H9 (cell line): ENCODE data around the gene LY6G5C. TPM values are rescaled to one million over a fixed set of nuclear protein-coding genes. Genes with fewer than 3 reads are reported as not detected.

ENCODE experiments used
- DNase-seq: peaks from one replicate; pipeline ENCODE4 v3.0.0-alpha.2; 2017
- H2AFZ ChIP-seq: one replicate; pipeline ENCODE4 v1.6.1; 2013; ENCODE audit warnings: mild to moderate bottlenecking, low read length, control low read depth, moderate library complexity
- H2AK5ac ChIP-seq: 2 replicates; pipeline ENCODE4 v1.6.1; 2013; ENCODE audit warnings: low read length, control low read depth, mixed read lengths; ENCODE audit not compliant: insufficient read length
- H2BK120ac ChIP-seq: one replicate; pipeline ENCODE4 v1.6.1; 2013; ENCODE audit warnings: low read depth, mild to moderate bottlenecking, low read length, control low read depth, inconsistent platforms; ENCODE audit not compliant: poor library complexity, severe bottlenecking
- H2BK12ac ChIP-seq: 2 replicates; pipeline ENCODE4 v1.6.1; 2013; ENCODE audit warnings: low read length, control low read depth, mixed read lengths, low read depth; ENCODE audit not compliant: insufficient read length
- H2BK15ac ChIP-seq: 2 replicates; pipeline ENCODE4 v1.6.1; 2013; ENCODE audit warnings: low read depth, low read length, control low read depth
- H2BK20ac ChIP-seq: one replicate; pipeline ENCODE4 v1.6.1; 2013; ENCODE audit warnings: low read depth, mild to moderate bottlenecking, low read length, control low read depth, inconsistent platforms; ENCODE audit not compliant: poor library complexity, severe bottlenecking
- H2BK5ac ChIP-seq: 2 replicates; pipeline ENCODE4 v1.6.1; 2013; ENCODE audit warnings: low read length, control low read depth, mixed read lengths; ENCODE audit not compliant: insufficient read length
- H3K14ac ChIP-seq: 2 replicates; pipeline ENCODE4 v1.6.1; 2013; ENCODE audit warnings: low read length, control low read depth; ENCODE audit not compliant: insufficient read depth
- H3K18ac ChIP-seq: 2 replicates; pipeline ENCODE4 v1.6.1; 2013; ENCODE audit warnings: low read depth, mild to moderate bottlenecking, mixed read lengths, low read length, control low read depth; ENCODE audit not compliant: insufficient read length
- H3K23ac ChIP-seq: 2 replicates; pipeline ENCODE4 v1.6.1; 2013; ENCODE audit warnings: low read length, control low read depth, mixed read lengths, low read depth; ENCODE audit not compliant: insufficient read length
- H3K23me2 ChIP-seq: 2 replicates; pipeline ENCODE4 v1.6.1; 2013; ENCODE audit warnings: low read depth, mild to moderate bottlenecking, mixed read lengths, low read length, control low read depth; ENCODE audit not compliant: insufficient read length, poor library complexity, severe bottlenecking
- H3K27ac ChIP-seq: 2 replicates; pipeline ENCODE4 v1.5.1; 2013; ENCODE audit warnings: low read length, control low read depth, mixed read lengths, low read depth; ENCODE audit not compliant: insufficient read length
- H3K27me3 ChIP-seq: 2 replicates; pipeline ENCODE4 v1.6.1; 2013; ENCODE audit warnings: low read length, control low read depth, inconsistent platforms; ENCODE audit not compliant: insufficient read depth
- H3K4ac ChIP-seq: 2 replicates; pipeline ENCODE4 v1.6.1; 2013; ENCODE audit warnings: low read depth, mild to moderate bottlenecking, control low read depth, inconsistent platforms, low read length, moderate library complexity
- H3K4me1 ChIP-seq: 2 replicates; pipeline ENCODE4 v1.6.1; 2013; ENCODE audit warnings: low read length, control low read depth, inconsistent platforms; ENCODE audit not compliant: insufficient read depth
- H3K4me2 ChIP-seq: 2 replicates; pipeline ENCODE4 v1.6.1; 2013; ENCODE audit warnings: low read length, control low read depth, mixed read lengths; ENCODE audit not compliant: insufficient read length, insufficient read depth
- H3K56ac ChIP-seq: 2 replicates; pipeline ENCODE4 v1.6.1; 2013; ENCODE audit warnings: low read depth, mild to moderate bottlenecking, mixed read lengths, low read length, control low read depth; ENCODE audit not compliant: insufficient read length
- H3K79me1 ChIP-seq: 2 replicates; pipeline ENCODE4 v1.6.1; 2013; ENCODE audit warnings: low read depth, mild to moderate bottlenecking, moderate library complexity, low read length, control low read depth, inconsistent platforms; ENCODE audit not compliant: insufficient read depth, poor library complexity, severe bottlenecking
- H3K79me2 ChIP-seq: 2 replicates; pipeline ENCODE4 v1.6.1; 2013; ENCODE audit warnings: low read length, control low read depth, inconsistent platforms; ENCODE audit not compliant: insufficient read depth
- H3K9ac ChIP-seq: 2 replicates; pipeline ENCODE4 v1.6.1; 2013; ENCODE audit warnings: low read length, control low read depth, mixed read lengths; ENCODE audit not compliant: insufficient read length; ENCODE audit errors: extremely low read depth
- H3K9me3 ChIP-seq: one replicate; pipeline ENCODE4 v1.6.1; 2013; ENCODE audit warnings: low read depth, low read length, inconsistent platforms; ENCODE audit not compliant: control insufficient read depth
- H3T11ph ChIP-seq: one replicate; pipeline ENCODE4 v1.6.1; 2013; ENCODE audit warnings: mild to moderate bottlenecking, low read length, control low read depth, inconsistent platforms
- H4K20me1 ChIP-seq: one replicate; pipeline ENCODE4 v1.6.1; 2013; ENCODE audit not compliant: control insufficient read depth, insufficient read length, insufficient read depth
- H4K5ac ChIP-seq: 2 replicates; pipeline ENCODE4 v1.6.1; 2013; ENCODE audit warnings: low read depth, mild to moderate bottlenecking, mixed read lengths, low read length, control low read depth; ENCODE audit not compliant: insufficient read length
- H4K8ac ChIP-seq: replicated peaks from 2 replicates; pipeline ENCODE4 v1.6.1; 2013; ENCODE audit warnings: low read length, control low read depth, mixed read lengths, low read depth; ENCODE audit not compliant: insufficient read length
- H4K91ac ChIP-seq: 2 replicates; pipeline ENCODE4 v1.6.1; 2013; ENCODE audit warnings: low read depth, mild to moderate bottlenecking, moderate library complexity, mixed read lengths, low read length, control low read depth; ENCODE audit not compliant: insufficient read length
- H3K27ac Mint-ChIP-seq, 3 experiments: 2 replicates in 2 of 3; 3 replicates in 1 of 3; pipeline ENCODE4 v1.8.0; 2020 to 2021; ENCODE audit warnings: mixed read lengths in 3 of 3, mild to moderate bottlenecking in 1 of 3, moderate library complexity in 1 of 3
- H3K27me3 Mint-ChIP-seq: 2 replicates; pipeline ENCODE4 v1.8.0; 2021; ENCODE audit warnings: low read depth, mild to moderate bottlenecking, moderate library complexity, mixed read lengths
- H3K36me3 Mint-ChIP-seq, 3 experiments: 2 replicates in 2 of 3; 3 replicates in 1 of 3; pipeline ENCODE4 v1.8.0; 2020 to 2021; ENCODE audit warnings: low read depth in 3 of 3, mixed read lengths in 3 of 3; ENCODE audit not compliant: insufficient read depth in 1 of 3
- H3K4me1 Mint-ChIP-seq, 2 experiments: 2 replicates each; pipeline ENCODE4 v1.8.0; 2020; ENCODE audit warnings: mixed read lengths in 2 of 2
- H3K4me3 Mint-ChIP-seq, 2 experiments: 2 replicates in 1 of 2; 3 replicates in 1 of 2; pipeline ENCODE4 v1.8.0; 2020 to 2021; ENCODE audit warnings: mild to moderate bottlenecking in 2 of 2, mixed read lengths in 2 of 2, moderate library complexity in 1 of 2
- H3K9me3 Mint-ChIP-seq, 2 experiments: 2 replicates in 1 of 2; 3 replicates in 1 of 2; pipeline ENCODE4 v1.8.0; 2020; ENCODE audit warnings: mild to moderate bottlenecking in 2 of 2, mixed read lengths in 2 of 2, moderate library complexity in 1 of 2
- CTCF ChIP-seq: fragments of 200-600 bp; sonication (generic); conservative IDR thresholded peaks from 3 replicates; pipeline ENCODE4 v1.8.0; 2021; ENCODE audit warnings: antibody characterized with exemption, mild to moderate bottlenecking
- WGBS: extraction: QIAGEN DNeasy Blood & Tissue Kit; methylation state at CpG from one replicate; pipeline ENCODE4 v1.1.7; 2013; ENCODE audit warnings: missing lambda C conversion rate, low lambda C conversion rate, mixed read lengths; ENCODE audit not compliant: insufficient read length; ENCODE audit errors: extremely low coverage; 5-methylcytosine and 5-hydroxymethylcytosine counted together
- total RNA-seq: library from RNA; stranded (reverse); gene quantifications from 2 replicates; pipeline ENCODE4 v1.2.1, GENCODE V29; 2021

Gene LY6G5C
- total RNA-seq, 1 experiment from 2014 or later = 2.2 TPM

DNA sequence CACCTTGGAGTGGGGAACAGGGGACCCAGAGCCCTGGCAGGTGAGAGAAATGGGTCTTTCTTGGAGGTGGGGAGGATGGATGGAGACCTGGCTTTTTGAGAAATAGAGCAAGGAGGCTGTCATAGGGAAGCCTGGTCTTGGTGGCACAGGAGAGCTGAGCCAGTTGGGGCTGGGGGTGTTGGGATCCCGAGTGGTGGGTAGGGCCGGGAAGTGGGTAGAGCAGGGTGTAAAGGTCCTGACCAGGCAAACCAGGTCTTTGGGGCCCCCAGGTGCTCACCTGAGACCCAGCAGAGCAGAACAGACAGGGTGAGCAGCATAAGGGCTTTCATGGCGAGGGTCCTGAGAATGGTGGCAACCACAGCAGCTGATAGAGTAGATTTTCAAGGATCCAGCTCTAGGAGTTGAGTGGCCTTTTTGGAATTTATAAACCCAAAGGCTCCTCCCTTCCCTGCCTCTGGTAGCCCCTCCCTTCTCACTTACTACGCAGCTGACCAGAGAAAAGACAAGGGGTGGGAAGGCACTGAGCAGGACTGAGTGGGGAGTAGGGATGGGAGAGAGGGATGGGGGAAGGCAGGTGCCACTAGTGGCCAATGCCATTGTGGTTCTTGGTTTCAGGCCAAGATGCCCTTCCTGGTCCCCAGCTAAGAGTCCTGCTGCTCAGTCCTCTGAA lies 40.6 kb upstream of the LY6G5C start, which contains the start of gene LY6G6C:
TSS of gene LY6G6C (minus strand) at position 396 of the 670 bp plus-strand sequence. CDS start at position 329, 67 bp downstream.
- H3K4me2 ChIP-seq = no peak within 1 kb of the TSS
- no peak within 1 kb of the TSS for H2BK20ac ChIP-seq
- H2AFZ ChIP-seq = no peak within 1 kb of the TSS
- H3K14ac ChIP-seq = no peak within 1 kb of the TSS
- H3K36me3 Mint-ChIP-seq = peaks cover 0 to 11% (median 10%) of the 10 kb centered on the region in 3 experiments; a peak in 5 of 7 replicates
- H2BK15ac ChIP-seq = no peak within 1 kb of the TSS
- H3K56ac ChIP-seq = no peak within 1 kb of the TSS
- no CpG with 5 or more reads among the region's 4 CpGs for WGBS
- no peaks in the 10 kb centered on the region for H4K20me1 ChIP-seq
- H2AK5ac ChIP-seq = no peak within 1 kb of the TSS
- H3K23ac ChIP-seq = no peak within 1 kb of the TSS
- no peak within 1 kb of the TSS for H4K91ac ChIP-seq
- no peak within 1 kb of the TSS for H3K9ac ChIP-seq
- DNase-seq = no peak
- no peaks in the 10 kb centered on the region for H3K9me3 Mint-ChIP-seq
- H2BK120ac ChIP-seq = no peak within 1 kb of the TSS
- no peak within 1 kb of the TSS for H3T11ph ChIP-seq
- no peak for TF ChIP-seq CTCF
- H3K9me3 ChIP-seq = no peaks in the 10 kb centered on the region
- no peak within 1 kb of the TSS for H3K4me3 Mint-ChIP-seq
- H3K27ac Mint-ChIP-seq = no peak within 1 kb of the TSS
- H3K27ac ChIP-seq = no peak within 1 kb of the TSS
- H3K27me3 ChIP-seq = no peaks in the 10 kb centered on the region
- no peak within 1 kb of the TSS for H3K18ac ChIP-seq
- no peak within 1 kb of the TSS for H4K8ac ChIP-seq
- H2BK12ac ChIP-seq = no peak within 1 kb of the TSS
- no peak within 1 kb of the TSS for H3K4ac ChIP-seq
- H3K79me1 ChIP-seq = no peaks in the 10 kb centered on the region
- H3K4me1 Mint-ChIP-seq = peaks cover 19 to 23% of the 10 kb centered on the region in 2 experiments
- peaks cover 6% of the 10 kb centered on the region; the same call in 1 of the 2 replicates for H3K4me1 ChIP-seq
- no peaks in the 10 kb centered on the region for H3K27me3 Mint-ChIP-seq
- H3K23me2 ChIP-seq = no peaks in the 10 kb centered on the region
- no peak within 1 kb of the TSS for H2BK5ac ChIP-seq
- H3K79me2 ChIP-seq = no peaks in the 10 kb centered on the region
- no peak within 1 kb of the TSS for H4K5ac ChIP-seq
